HG03565 (cell line): ENCODE measurements around the gene ANKH.

Source experiments
- ATAC-seq: cut with Tn5 transposase; IDR thresholded peaks from one replicate; pipeline ENCODE4 v1.9.1; 2021; ENCODE audit warnings: mild to moderate bottlenecking, moderate library complexity; ENCODE audit not compliant: unreplicated experiment

Gene ANKH

DNA sequence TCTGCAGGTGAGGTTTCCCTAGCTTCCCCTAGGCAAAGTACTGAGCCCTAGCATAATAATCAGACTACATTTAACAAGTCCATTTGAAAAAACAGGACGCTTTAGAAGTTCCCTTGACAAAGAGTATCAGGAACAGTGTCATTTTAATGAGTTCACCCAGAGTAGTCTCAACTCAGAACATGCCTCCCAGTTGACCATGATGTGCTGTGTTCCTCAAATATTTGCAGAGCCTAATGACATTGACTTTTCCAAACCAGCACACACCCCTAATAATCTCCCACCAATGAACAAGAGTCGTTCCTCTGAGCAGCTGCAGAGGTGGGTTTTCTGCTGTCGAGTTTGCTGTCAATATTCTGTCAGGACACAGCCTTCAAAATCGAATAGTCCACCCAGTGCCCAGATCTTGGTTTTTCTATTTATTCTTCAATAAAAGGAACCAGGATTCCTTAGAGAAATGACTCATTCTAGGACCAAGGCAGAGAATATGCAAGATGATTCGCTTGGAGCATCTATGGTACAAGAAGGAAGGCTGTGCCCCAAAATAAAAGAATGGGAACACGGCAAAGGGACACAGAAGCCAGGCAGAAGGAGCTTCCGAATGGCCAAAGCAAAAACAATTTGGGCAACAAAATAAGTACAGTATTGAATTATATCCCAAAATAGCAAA, 149.5 kb downstream of the ANKH start:
- ATAC-seq: no peak

DNA sequence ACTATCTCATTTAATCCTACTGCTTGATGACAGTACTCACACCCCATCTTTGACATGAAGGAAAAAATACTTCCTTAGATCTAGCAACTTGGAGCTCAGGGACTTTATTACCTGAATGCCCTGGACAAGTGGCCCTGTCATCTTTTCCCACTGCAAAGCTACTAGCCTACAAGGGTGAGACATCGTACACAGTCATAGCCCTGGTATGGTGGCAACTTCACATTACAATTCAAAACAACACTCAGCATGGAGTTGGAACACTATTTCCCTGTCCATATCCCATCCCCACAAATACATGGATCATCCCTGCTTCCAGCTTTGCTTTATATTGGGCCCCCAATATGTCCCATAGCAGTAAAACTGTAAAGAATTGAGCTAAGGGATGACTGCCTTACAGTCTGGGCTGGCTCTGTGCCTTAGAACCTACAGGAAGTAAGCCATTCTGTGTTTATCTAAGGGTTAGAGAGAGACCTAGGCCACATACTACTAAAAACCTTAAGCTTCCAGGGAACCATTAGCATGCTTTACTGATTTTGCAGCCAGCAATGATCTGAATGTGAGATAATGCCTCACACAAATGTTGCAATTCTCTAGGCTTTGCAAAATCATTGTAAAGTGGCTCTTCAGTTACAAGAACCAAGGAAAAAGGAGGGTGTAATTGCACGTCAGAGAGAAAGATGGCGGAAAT, 151.2 kb downstream of the ANKH start:
- no peak for ATAC-seq

DNA sequence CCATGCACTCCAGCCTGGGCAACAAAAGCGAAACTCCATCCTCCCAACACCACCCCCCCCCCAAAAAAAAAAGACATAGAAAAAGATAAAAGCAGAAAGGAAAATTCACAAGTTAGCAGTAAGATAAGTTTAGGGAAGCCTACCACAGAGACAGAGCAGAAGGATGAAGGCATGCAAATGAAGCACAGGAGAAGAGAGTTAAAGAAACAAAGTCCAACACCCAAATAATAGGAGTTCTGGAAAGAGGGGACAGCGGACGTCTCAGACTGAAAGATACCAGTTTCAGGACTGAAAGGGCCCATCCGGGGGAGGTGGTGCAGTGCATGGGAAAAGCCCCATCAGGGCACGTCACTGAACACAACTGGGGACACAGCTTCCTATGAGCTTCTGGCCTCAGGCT, 152.8 kb downstream of the ANKH start:
- ATAC-seq: no peak

DNA sequence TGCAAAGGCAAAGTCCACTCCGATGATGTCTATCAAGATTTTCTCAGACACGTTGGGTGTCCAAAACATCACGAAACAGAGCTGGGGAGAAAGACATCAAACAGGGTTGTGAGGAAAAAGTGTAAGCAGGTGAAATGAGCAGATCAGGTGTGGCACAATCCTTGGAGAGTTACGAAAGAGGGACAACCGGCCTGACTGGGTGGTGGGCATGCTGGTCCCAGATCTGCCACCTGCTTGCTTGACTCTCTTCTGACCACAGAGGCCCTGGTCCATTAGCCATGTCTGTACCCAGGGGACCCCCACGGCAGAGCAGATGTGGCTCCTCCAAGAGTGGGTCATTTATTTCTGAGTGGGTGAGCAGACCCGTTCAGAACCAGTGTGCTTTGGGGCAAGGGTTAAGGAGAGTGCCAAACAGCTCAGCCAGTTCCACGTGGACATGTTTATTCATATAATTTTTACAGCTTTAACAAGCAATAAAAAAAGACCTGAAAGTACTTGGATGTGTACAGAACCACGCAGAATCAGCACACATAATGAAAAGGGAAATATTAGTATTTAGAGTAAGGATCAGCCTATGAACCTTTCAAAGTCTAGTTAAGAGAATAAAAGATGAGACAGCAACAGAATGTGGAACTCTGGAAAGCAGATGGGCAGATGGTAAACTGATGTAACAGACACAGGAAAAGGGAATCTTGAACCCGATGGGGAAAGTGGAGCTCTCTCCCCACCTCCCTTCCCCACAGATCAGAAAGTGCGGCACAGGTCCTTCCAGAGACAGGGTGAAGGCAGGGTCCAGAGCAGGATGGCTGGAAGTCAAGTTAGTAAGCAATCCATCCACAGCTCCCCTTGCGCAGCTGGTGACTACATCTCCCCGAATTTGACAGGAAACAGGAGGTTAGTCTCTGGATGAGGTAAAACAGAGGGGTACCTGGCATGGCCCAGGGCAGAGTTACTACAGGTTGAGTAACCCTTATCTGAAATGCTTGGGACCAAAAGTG, 154.5 kb downstream of the ANKH start:
- no peak for ATAC-seq

DNA sequence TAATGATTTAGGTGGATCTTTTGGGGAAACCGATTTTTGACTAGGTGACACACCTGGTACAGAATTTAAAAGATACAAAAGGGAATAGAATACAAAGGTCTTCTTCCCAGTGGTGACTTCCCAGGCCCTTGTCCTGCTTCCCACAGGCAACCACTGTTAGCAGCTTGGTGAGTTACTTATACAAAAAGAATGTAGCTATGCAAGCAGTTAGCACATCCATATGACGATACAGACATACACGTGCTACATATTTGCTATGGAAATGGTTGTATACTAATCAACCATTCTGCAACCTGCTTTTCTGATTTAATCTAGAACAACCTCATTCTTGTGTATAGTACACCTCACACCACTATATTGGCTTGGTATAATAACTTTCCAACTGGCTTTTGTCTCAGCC, 156.1 kb downstream of the ANKH start:
- no peak for ATAC-seq

DNA sequence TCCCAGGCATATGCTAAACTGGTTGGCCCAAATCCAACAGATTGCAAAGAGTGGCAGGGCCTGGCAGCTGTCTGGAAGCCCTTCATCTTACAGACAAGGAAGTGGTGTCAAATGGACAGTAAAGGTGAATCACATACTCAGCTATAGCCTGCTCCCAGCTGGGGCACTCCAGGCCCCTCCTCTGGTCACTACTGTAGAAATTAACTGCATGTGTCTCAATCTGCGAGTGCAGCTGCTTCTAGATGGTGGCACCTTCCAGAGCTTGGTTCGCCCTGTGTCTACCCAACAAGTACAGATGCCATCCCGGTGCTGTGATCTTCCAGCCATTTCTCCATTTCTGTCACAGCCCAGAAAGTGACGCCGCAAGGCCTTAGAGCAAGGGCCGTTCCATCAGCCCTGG, 156.9 kb downstream of the ANKH start:
- ATAC-seq: no peak

DNA sequence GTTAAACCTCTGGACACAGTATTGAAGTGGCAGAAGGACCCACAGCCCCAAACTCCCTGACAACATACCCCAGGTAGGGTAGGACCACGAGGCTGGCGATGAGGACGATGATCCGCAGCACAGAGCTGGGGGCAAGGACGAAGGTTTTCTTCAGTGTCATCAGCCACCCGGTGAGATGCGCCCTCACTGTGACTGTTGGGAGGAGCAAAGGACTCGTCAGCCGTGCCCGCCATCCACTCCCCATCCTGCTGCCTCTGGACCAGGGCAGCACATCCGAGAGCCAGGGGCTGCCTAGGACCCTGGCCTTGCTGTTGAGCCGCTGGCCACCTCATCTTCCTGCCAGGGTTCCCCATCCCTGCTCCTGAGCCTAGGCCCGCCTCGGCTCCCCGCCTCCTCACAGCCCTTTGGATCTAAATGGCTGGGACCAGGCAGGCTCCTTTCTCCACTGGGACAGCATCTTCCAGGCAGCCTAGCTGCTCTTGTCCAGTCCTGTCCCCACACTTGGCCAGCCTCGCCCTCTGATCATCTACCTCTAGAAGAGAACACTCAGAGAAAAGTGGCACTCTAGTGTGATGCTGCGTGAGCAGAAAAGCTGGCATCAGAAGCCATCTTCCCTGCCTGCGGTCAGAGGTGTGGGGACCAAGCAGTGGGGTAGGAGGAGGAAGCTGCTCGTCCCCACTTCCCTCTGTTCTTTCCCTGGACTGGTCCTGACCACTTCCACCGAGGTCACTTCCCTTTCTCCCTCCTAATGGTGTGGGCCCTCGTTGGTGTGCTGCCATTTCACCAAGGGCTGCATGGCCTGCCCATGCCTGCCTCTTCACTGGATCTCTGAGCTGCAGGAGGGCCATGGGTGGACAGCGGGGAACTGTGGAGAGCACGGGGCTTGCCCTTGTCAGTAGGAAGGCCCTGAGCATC, 157.8 kb downstream of the ANKH start:
- no peak for ATAC-seq

DNA sequence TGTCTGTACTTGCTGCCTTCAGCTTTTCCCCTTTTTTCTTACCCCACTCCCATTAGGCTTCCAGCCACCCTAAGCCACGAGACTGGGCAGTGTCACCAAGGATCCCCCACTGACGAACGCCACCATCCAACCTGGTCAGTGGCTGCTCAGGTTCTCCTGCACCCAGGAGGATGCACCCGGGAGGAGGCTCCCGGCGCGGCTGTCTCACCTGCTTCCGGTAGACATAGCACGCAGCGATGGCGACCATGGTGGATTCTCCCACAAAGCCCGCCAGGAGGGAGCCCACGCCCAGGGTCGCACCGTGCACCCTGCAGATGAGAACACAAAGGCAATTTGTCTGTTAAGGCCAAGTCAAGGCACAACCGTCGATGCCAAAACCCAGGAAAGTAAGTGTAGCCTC, 158.9 kb downstream of the ANKH start:
- ATAC-seq: no peak

DNA sequence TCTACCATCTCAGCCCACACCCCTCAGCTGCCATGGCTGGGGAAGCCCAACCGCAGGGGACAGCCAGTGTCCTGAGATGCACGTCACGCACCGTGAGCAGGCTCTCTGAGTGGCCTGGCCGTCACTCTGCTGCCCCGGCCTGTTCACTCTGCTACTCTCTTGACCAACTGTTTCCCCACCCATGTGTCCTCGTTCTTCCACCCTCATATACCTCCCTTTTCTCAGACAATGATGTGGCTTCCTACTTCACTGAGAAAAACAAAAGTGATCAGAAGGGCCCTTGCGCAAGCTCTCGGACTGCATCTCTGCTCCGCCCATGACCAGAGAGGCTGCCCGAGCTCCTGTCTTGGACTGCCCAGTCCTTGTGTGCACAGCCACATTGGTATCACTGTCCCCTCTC, 159.4 kb downstream of the ANKH start:
- ATAC-seq: no peak

DNA sequence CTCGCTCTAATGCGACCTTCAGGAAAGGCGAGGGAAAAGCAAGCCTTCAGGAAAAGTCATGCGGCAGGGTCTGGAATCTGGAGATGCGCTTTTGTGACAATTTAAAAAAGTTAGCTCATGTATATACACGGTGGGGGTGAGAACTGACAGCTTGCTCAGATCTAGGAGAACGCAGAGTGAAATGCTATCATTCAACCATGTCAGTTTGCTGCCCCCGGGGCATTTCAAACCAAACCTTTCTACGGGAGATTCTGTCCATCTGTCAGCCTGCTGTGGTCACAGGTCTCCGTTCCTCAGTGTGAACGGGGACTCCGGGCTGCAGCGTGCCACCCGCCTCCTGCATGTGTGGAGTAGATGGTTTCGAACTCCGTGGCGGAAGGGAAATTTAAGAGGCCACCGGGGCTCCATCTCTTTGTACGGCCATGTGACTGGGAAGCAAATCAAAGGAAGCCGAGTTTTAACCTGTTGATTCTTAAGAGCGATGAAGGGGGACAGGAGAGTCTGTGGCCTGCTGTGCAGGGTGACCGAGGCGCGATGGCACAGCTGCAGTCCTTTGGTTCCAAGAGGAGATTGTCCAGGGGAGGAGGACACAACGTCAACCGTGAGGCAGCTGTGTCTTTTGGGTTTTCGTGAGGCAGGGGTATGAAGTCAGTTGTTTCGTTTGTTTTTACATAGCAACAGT, 161.1 kb downstream of the ANKH start:
- no peak for ATAC-seq

DNA sequence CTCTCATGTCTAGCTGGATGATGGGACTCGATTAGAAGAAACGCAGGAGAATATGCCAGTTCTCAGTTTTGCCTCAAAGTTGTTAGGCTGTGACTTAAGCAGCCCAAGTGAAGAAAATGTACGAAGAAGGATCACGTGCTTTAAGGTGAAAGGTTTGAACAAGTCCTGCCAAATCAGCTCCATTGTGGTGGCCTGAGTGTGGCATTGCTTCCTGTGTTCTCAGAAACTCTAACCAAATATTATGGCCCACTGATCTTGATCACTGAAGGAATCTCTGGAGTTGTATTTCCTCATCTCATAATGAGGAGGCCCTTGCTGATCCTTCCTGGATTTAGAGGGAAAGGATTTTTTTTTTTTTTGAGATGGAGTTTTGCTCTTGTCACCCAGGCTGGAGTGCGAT, 163.0 kb downstream of the ANKH start:
- no peak for ATAC-seq

DNA sequence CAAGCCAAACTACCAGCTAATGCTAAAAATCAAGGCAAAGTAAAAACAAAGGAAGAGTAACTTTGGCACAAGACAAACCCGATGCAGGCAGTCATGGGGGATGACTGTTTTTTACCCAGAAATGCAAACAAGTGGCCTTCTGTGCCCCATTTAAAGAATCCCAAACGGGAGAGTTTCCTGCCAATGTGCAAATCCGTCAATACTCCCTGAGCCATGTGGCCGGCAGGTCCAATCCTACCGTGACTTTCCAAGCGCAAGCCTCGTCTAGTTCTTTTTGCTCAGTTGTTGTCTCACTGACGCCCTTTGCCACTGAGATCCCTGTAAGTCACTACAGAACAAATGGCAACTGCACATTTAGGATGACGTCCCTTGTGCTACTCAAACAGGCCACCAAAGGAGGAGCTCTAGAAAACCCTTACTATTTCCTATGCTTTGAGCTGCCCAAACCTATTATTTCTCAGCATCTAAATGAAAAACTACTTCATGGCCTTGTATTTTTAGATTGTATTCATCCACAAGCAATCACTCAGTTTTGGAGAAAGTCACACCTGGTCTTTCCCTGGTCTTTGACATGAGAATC, 163.7 kb downstream of the ANKH start:
- ATAC-seq: no peak

DNA sequence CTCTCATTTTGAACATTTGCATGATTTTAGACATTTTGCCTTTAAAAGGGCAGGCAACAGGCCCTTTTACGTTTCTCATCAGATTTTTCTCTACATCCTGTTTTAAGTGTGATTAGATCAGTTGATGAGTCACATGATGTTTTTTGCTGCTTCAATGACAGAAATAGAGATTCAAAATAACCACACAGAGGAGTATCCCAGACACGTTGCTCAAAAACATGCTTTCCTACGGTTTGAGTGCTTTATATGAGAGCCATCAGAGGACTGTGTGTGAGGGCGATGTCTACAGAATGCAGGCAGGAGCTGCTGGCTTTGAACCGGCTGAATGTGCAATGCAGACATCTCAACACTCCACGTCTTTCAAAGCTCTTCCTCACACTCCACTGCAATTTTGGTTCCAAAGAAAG, 165.0 kb downstream of the ANKH start:
- ATAC-seq: no peak

DNA sequence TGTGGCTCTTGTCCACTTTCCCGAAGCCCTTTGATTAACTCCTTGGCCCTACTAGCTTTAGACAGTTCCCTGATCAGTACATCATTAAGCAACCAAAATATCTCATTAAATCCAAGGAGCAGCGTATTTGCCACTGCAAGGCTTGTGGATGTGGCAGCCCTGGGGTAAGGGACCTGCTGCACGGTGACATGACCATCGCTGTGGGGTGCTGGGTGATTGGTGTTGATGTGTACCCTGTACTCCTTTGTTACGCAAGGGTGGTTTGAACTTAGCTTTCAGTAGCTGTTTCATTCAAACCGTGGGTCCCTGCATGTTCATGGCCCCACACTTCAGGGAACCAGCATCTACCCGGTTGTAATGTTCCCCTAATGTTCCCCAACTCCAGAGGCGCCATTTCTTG, 166.0 kb downstream of the ANKH start:
- no peak for ATAC-seq

DNA sequence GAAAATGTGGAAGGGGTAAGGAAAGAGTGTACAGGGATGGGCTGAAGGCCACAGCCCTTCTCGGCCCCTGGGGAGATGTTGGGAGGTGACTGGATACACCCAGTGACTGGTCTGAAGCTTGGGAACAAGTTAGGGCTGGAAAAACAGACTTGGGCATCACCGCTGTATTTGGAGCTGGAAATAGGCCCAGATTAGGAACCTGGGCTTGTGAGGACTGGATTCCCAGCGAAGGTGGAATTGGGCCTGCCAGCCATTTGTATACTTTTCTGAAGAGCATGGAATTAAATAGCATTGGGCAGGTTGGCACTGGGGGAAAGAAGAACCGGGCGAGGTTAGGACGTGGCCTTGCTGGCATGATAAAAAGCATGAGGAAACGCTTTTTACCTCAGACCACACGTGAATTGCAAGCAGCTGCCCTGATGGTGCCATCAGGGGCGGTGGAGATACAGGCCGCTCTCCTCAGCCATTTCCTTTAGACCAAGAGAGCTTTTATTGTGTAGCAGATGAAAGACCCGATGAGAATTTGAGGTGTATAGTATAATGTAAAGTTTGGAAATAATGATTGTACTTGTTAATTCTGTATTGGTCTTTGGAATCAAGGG, 169.2 kb downstream of the ANKH start:
- no peak for ATAC-seq

DNA sequence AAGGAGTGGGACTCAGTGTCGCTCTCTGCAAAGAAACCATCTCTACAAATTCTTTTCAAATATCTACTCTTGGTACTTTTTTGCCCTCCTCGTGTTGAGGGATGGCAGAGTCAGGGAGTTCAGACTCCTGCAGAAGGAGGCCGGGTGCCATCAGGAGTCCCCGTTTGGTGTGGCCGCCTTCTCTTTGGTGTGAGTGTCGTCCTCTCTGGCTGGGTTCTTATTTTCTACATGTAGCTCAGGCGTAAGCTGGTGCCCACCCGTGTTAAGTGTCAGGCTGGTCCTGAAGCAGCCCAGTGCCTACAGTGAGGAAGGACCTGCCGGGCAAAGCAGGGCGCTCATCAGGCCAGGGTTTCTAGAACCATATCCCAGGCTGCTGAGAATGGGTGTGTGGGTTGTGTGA, 170.0 kb downstream of the ANKH start:
- no peak for ATAC-seq

DNA sequence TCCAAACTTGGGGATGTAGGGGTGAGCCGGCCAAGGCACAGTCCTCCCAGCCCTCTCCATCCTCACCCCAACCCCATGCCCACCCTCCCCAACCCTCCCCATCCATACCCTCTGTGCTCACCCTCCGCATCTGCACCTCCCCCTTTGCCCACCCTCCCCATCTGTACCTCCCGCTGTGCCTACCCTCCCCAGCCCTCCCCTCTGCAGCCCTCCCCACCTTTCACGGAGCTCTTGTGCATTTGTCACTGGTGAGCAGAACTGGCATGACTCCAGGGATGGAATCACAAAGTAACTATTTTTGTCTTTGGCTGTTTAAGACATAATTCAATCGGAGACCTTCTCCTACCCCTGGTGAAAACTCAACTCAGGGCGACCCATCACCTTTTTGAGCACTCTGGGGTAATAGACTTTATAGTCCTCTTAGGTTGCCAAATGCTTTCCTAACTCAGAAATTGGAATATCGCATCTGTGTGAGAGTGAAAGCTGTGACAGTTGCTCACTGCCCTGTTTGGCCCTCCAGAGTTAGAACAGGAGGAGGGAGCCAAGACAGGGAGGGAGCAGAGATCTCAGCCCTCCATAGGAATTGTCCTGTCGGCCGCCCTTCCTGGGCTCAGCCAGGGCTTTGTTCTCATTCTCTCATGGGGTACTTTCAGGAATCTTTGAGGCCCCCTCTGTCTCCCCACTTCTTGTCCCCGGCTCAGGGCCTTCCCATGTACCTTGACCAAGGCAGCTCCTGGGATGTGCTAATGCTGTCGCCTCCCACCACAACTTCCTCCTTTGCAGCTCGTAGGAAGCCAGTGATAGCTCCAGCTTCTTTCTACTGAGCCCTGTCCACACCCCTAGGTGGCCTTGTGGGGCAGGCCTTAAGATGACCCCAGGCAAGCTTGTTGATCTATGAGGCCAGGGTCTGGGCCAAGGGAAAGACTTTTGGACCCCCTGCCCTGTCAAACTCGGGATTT, 170.8 kb downstream of the ANKH start:
- ATAC-seq: no peak

DNA sequence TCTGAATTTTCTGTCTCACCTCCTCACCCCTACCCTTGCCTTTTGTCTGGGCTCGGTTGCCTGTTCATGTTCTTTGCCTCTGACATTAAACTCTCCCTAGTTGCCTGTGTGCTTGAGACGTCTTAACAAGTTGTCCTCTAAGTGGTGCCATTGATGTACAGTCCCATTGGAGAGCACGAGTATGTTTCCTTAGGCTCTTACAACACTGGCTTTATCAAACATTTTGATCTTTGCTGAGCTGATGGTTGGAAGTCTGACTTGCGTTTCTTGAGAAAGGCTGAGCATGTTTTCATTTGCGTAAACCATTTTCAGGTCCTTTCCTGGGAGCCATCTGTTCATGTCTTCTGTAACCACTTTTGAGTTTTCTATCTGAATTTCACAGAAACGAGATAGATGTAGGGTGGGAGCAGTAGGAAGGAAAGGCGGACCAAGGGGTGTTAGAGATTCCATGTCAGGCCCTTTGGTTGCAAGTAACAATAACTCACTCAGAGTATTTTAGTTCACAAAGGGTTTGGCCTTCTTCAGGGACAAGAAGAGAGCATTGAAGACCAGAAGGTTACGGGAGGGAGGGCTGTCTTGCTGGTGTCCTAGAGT, 171.7 kb downstream of the ANKH start:
- no peak for ATAC-seq
